ENCODE measurements around the gene KIAA1217. TPM values are rescaled to one million over a fixed set of nuclear protein-coding genes. Genes with fewer than 3 reads are reported as not detected.

The KIAA1217 gene
- total RNA-seq, 1 experiment from 2014 or later = 7.8 TPM

- TF ChIP-seq EGR1 (IDR thresholded peaks at IDR 0.05; ENCODE audit: low read depth) (no peak), SP1 (IDR thresholded peaks at IDR 0.05; ENCODE audit: low read depth) (no peak), CTCF (IDR thresholded peaks at IDR 0.05 in 2 of 3, conservative IDR thresholded peaks at IDR 0.05 in 1 of 3; ENCODE audit: borderline replicate concordance in 1 of 3, insufficient read depth in 1 of 3, low read depth in 2 of 3, low read length in 2 of 3) (no peak), JUND (IDR thresholded peaks at IDR 0.05) (no peak), POLR2A (IDR thresholded peaks at IDR 0.05; ENCODE audit: borderline replicate concordance, extremely low read depth, insufficient read depth, insufficient read length) (no peak)
- TF ChIP-seq, protein P1, sequence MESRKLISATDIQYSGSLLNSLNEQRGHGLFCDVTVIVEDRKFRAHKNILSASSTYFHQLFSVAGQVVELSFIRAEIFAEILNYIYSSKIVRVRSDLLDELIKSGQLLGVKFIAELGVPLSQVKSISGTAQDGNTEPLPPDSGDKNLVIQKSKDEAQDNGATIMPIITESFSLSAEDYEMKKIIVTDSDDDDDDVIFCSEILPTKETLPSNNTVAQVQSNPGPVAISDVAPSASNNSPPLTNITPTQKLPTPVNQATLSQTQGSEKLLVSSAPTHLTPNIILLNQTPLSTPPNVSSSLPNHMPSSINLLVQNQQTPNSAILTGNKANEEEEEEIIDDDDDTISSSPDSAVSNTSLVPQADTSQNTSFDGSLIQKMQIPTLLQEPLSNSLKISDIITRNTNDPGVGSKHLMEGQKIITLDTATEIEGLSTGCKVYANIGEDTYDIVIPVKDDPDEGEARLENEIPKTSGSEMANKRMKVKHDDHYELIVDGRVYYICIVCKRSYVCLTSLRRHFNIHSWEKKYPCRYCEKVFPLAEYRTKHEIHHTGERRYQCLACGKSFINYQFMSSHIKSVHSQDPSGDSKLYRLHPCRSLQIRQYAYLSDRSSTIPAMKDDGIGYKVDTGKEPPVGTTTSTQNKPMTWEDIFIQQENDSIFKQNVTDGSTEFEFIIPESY (IDR thresholded peaks at IDR 0.05; ENCODE audit: extremely low read depth, insufficient replicate concordance, low read length) = no peak
- ChIA-PET CTCF (no interaction called here), POLR2A (no interaction called here), RAD21 (ENCODE audit: low non-redundant PET in 1 of 2, low total read pairs in 2 of 2, uncharacterized antibody in 2 of 2, unreplicated experiment in 2 of 2) (no interaction called here)
- Histone ChIP-seq H3K4me1 (ENCODE audit: control insufficient read depth in 1 of 2, insufficient read depth in 2 of 2, low read length in 2 of 2) (no peaks in the 10 kb centered on the region), H3K4me2 (ENCODE audit: low read length) (no peak overlapping the region), H3K9me3 (ENCODE audit: control insufficient read depth in 1 of 2, insufficient read depth in 1 of 2, low read depth in 1 of 2, low read length in 2 of 2) (no peaks in the 10 kb centered on the region), H3K79me2 (ENCODE audit: insufficient read depth, low read length) (no peaks in the 10 kb centered on the region), H3K27ac (ENCODE audit: low read depth, low read length) (no peak overlapping the region), H3K36me3 (ENCODE audit: control insufficient read depth in 1 of 2, insufficient read depth in 2 of 2, low read length in 2 of 2) (no peaks in the 10 kb centered on the region), H3K27me3 (ENCODE audit: insufficient read depth, low read length) (peaks cover 4% of the 10 kb centered on the region; the same call in 1 of the 2 replicates), H3K4me3 (replicated peaks in 1 of 2; ENCODE audit: low read depth in 1 of 2, low read length in 2 of 2) (no peak overlapping the region), H2AFZ (ENCODE audit: low read depth, low read length, poor library complexity, severe bottlenecking) (no peak overlapping the region), H4K20me1 (ENCODE audit: insufficient read depth) (no peaks in the 10 kb centered on the region), H3K9ac (ENCODE audit: low read length) (no peak overlapping the region), H3K9me2 (ENCODE audit: insufficient read depth) (no peaks in the 10 kb centered on the region)
- intact Hi-C loops (cut with micrococcal nuclease) = no loop called here
- DNase-seq (ENCODE audit: low read depth, low spot score) (no peak), ATAC-seq (peak; percentile 40; the same call in 1 of the 2 replicates)
- no TSS peak for BruUV-seq (replicated peaks)
Measured at GRCh38 chr10:24574578-24575155, 365.7 kb downstream of the KIAA1217 start.
